Stimulated activated CD8-positive, alpha-beta memory T cell treated with anti-CD3 and anti-CD28 coated beads, Interleukin-12 subunit alpha, Interleukin-12 subunit beta, amount 100 ng/mL, for 24 hours (primary cell): ENCODE results near the gene ATCAY.
"Not testable (repeated sequence)": the region's sequence is repeated elsewhere in the genome, so short reads cannot be mapped to it uniquely, and the experiment has no call there.

Source experiments
- DNase-seq: peaks from one replicate; pipeline ENCODE4 v3.0.0-alpha.2; 2020; ENCODE audit errors: extremely low read depth

The ATCAY gene

GRCh38 chr19:3902317-3902973 is 22.0 kb downstream of the ATCAY start:
- DNase-seq = no peak

GRCh38 chr19:3904233-3904632 is 23.7 kb downstream of the ATCAY start:
- DNase-seq = no peak

- no peak for DNase-seq
Observed at GRCh38 chr19:3907626-3908265, 27.3 kb downstream of the ATCAY start.

- DNase-seq = no peak
Observed at GRCh38 chr19:3908266-3909054, 28.0 kb downstream of the ATCAY start.

- no peak for DNase-seq
Observed at GRCh38 chr19:3910105-3910504, 29.6 kb downstream of the ATCAY start.

GRCh38 chr19:3914199-3914598 is 33.7 kb downstream of the ATCAY start:
- no peak for DNase-seq

GRCh38 chr19:3916033-3916432 is 35.5 kb downstream of the ATCAY start:
- no peak for DNase-seq

- no peak for DNase-seq
Observed at GRCh38 chr19:3919793-3920192, 39.3 kb downstream of the ATCAY start.

- no peak for DNase-seq
Observed at GRCh38 chr19:3923096-3923758, 42.7 kb downstream of the ATCAY start.

GRCh38 chr19:3923912-3924311 is 43.4 kb downstream of the ATCAY start:
- DNase-seq = no peak

- DNase-seq = no peak
Observed at GRCh38 chr19:3931041-3931440, 50.6 kb downstream of the ATCAY start.

- no peak for DNase-seq
Observed at GRCh38 chr19:3932931-3933810, 52.7 kb downstream of the ATCAY start, which contains the start of gene NMRK2. NMRK2 (plus strand) TSS chr19:3933069; CDS start chr19:3933672, 603 bp downstream.

- DNase-seq = no peak
Observed at GRCh38 chr19:3936506-3937442, 56.3 kb downstream of the ATCAY start.

GRCh38 chr19:3938300-3938950 is 57.9 kb downstream of the ATCAY start:
- not testable (repeated sequence) for DNase-seq

GRCh38 chr19:3942790-3943409 is 62.4 kb downstream of the ATCAY start:
- DNase-seq = no peak

GRCh38 chr19:3944018-3944721 is 63.7 kb downstream of the ATCAY start:
- no peak for DNase-seq

- no peak for DNase-seq
Observed at GRCh38 chr19:3945838-3946237, 65.4 kb downstream of the ATCAY start.

GRCh38 chr19:3947316-3947933 is 66.9 kb downstream of the ATCAY start:
- DNase-seq = not testable (repeated sequence)
